Measurements from ENCODE around the gene CMTM1. TPM values are rescaled to one million over a fixed set of nuclear protein-coding genes. Genes with fewer than 3 reads are reported as not detected.

CMTM1 gene
- total RNA-seq, 2 donors from 2014 or later = 1.6 TPM; not detected in 1

DNA sequence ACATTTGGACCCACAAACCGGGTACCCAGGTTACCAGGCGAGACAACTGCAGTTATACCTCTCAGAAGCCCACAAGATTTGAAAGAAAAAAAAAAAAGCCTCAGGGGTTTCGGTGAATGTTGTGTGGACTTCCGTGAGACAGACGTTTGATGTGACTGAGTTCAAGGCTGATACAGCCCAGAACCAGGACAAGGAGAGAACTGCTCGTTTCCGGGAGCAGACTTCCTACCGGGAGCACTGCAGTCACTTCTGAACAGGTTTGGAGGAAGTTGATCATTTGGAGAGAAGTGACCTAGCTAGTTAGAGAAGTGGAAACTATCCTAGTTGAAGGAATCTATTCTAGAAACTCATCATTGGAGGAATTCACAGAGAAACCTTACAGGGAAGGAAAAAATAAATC, 13.0 kb upstream of the CMTM1 start:
- H3K4me3 ChIP-seq = peak overlapping the region; percentile 47 to 61
- no peak for TF ChIP-seq CTCF (IDR thresholded peaks at IDR 0.05)
- H3K4me1 ChIP-seq = peaks cover 0 to 44% of the 10 kb centered on the region in 2 donors
- no peaks in the 10 kb centered on the region for H3K9me3 ChIP-seq
- peak overlapping the region in 1 of 2 donors; percentile 91 for H3K27ac ChIP-seq
- no peaks in the 10 kb centered on the region for H3K27me3 ChIP-seq
- no peaks in the 10 kb centered on the region for H3K36me3 ChIP-seq
- no peak for DNase-seq (ENCODE audit: low spot score)

- Histone ChIP-seq H3K36me3 (no peaks in the 10 kb centered on the region), H3K27me3 (no peaks in the 10 kb centered on the region), H3K4me3 (no peak overlapping the region), H3K4me1 (peaks cover 0 to 36% of the 10 kb centered on the region in 2 donors), H3K27ac (no peak overlapping the region), H3K9me3 (no peaks in the 10 kb centered on the region)
- DNase-seq (ENCODE audit: low spot score) = no peak
- no peak for TF ChIP-seq CTCF (IDR thresholded peaks at IDR 0.05)
These were observed 12.2 kb upstream of the CMTM1 start for GRCh38 chr16:66554021-66554420.

DNA sequence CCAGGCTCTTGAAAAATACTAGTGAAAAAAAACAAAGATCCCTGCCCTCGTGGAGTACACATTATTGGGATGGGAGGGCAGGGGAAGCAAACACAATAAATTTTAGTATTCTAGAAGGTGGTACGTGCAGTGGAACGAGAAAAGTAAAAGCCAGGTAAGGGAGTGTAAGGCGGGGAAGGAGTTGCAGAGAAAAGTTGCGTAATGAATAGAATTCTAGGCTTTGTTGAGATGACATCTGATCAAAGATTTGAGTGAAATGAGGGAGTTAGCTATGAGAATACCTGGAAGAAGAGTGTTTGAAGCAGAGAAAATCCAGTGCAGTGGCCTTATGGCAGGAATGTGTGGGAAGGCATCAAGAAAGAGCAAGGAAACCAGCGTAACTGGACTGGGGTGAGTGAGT, 11.7 kb upstream of the CMTM1 start:
- Histone ChIP-seq H3K36me3 (no peaks in the 10 kb centered on the region), H3K27me3 (no peaks in the 10 kb centered on the region), H3K27ac (no peak overlapping the region), H3K9me3 (no peaks in the 10 kb centered on the region), H3K4me1 (peaks cover 0 to 32% of the 10 kb centered on the region in 2 donors), H3K4me3 (no peak overlapping the region)
- no peak for TF ChIP-seq CTCF (IDR thresholded peaks at IDR 0.05)
- DNase-seq (ENCODE audit: low spot score) = no peak

GRCh38 chr16:66560107-66560506, 6.1 kb upstream of the CMTM1 start:
- H3K27ac ChIP-seq = no peak overlapping the region
- no peaks in the 10 kb centered on the region for H3K36me3 ChIP-seq
- H3K9me3 ChIP-seq = no peaks in the 10 kb centered on the region
- TF ChIP-seq CTCF (IDR thresholded peaks at IDR 0.05) = no peak
- DNase-seq (ENCODE audit: low spot score) = no peak
- H3K4me3 ChIP-seq = no peak overlapping the region
- H3K27me3 ChIP-seq = no peaks in the 10 kb centered on the region
- no peaks in the 10 kb centered on the region for H3K4me1 ChIP-seq

- H3K27ac ChIP-seq = no peak overlapping the region
- H3K4me1 ChIP-seq = no peaks in the 10 kb centered on the region
- no peaks in the 10 kb centered on the region for H3K9me3 ChIP-seq
- H3K36me3 ChIP-seq = peaks cover 6% of the 10 kb centered on the region
- no peak for DNase-seq (ENCODE audit: low spot score)
- TF ChIP-seq CTCF (IDR thresholded peaks at IDR 0.05) = no peak
- H3K4me3 ChIP-seq = no peak overlapping the region
- H3K27me3 ChIP-seq = no peaks in the 10 kb centered on the region
These were observed 4.7 kb upstream of the CMTM1 start for GRCh38 chr16:66561381-66562080.

DNA sequence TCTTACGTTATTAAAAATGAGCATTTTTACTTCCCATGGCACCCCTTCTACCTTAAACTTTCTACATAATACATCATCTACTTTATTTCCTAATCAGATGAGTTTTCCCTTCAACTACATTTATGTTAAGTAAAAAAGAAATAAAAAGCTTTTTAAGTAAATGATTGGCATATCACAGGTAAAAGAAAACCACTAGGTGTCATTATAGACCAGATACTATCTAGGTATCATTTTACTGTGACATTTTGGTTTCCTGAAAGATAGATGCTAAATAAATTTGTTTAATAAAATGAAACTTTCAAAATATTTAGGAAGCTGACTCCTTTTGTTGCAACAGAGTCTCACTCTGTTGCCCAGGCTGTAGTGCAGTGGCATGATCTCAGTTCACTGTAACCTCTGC, 3.8 kb upstream of the CMTM1 start:
- no peak for DNase-seq (ENCODE audit: low spot score)
- TF ChIP-seq CTCF (IDR thresholded peaks at IDR 0.05) = peak in 1 of 2 donors; percentile 18
- H3K4me3 ChIP-seq = no peak overlapping the region
- H3K27me3 ChIP-seq = no peaks in the 10 kb centered on the region
- H3K9me3 ChIP-seq = no peaks in the 10 kb centered on the region
- no peak overlapping the region for H3K27ac ChIP-seq
- peaks cover 11% of the 10 kb centered on the region for H3K36me3 ChIP-seq
- H3K4me1 ChIP-seq = no peaks in the 10 kb centered on the region

Data from right atrium auricular region (tissue), 2 donors.